ENCODE measurements around the gene KLHL40.

Gene KLHL40

DNA sequence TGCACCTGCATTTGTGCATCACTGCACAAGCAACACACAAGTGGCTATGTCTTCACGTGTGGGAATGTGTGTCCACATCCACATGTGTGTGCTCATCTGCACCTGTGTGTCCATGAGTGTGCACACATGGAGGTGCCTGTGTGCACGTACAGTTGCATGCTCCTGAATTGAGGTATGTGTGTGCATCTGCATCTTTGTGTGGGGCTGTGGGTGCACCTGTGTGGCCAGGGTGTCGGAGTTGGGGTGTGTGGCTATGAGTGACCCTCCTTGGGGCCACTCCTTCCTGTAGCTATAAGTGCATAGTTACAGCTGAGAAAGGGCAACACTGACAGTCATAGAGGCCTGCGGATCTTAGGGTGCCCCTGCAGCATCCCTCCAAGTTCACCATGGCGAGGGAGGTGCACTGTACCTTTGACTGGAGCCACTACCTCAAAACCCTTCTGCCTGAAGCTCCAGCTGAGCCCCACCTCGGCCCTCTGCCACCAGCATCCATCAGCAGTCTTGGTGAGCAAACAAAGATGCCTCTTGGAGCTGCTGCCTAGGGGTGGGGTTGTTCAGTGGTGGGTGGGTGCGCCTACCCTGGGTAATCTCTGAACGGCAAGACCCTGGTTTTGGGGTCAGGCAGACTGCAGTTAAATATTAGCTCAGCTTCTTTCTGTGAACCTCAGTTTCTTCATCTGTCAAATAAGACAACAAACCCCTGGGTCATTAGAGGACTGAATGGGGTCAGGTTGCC lies 22.5 kb downstream of the KLHL40 start:
- in situ Hi-C loops (cut with MboI; ENCODE audit: low sequenced_read_pairs, unreplicated experiment): no loop called here
- DNase-seq (ENCODE audit: low spot score): no peak
- TF ChIP-seq CTCF (IDR thresholded peaks at IDR 0.05; ENCODE audit: borderline replicate concordance, control extremely low read depth, extremely low read depth, insufficient read depth, missing control alignments): no peak

DNA sequence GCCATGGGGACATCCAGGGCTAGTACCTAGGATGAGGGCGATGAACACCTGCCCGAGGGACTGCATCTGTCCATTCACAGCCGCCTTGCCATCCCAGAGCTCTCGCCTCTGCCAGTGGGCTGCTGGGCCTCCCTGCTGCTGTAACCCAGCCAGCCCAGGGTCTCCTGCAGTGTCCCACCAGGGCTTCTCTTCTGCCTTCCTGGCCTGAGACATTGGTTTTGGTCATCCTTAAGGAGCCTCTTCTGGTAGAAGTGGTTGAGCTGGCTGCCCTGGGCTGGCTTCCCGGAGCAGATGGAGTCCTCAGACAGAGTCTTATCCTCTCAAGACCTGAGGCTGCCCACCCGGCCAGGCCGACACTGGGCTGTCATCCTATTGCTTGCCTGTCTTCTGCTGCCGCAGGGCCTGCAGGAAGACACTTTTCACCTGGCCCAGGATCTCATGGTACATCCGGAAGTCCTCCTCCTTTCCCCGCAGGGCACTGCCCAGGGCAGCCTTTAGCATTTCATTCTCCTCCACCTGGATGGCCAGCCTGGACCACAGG lies 23.3 kb downstream of the KLHL40 start:
- no peak for DNase-seq (ENCODE audit: low spot score)
- in situ Hi-C loops (cut with MboI; ENCODE audit: low sequenced_read_pairs, unreplicated experiment): no loop called here
- TF ChIP-seq CTCF (IDR thresholded peaks at IDR 0.05; ENCODE audit: borderline replicate concordance, control extremely low read depth, extremely low read depth, insufficient read depth, missing control alignments): no peak

GRCh38 chr3:42709621-42710020 lies 24.3 kb downstream of the KLHL40 start:
- no peak for TF ChIP-seq CTCF (IDR thresholded peaks at IDR 0.05; ENCODE audit: borderline replicate concordance, control extremely low read depth, extremely low read depth, insufficient read depth, missing control alignments)
- DNase-seq (ENCODE audit: low spot score): no peak
- in situ Hi-C loops (cut with MboI; ENCODE audit: low sequenced_read_pairs, unreplicated experiment): no loop called here

GRCh38 chr3:42710323-42711021 lies 25.1 kb downstream of the KLHL40 start:
- in situ Hi-C loops (cut with MboI; ENCODE audit: low sequenced_read_pairs, unreplicated experiment): no loop called here
- no peak for DNase-seq (ENCODE audit: low spot score)
- no peak for TF ChIP-seq CTCF (IDR thresholded peaks at IDR 0.05; ENCODE audit: borderline replicate concordance, control extremely low read depth, extremely low read depth, insufficient read depth, missing control alignments)

- TF ChIP-seq CTCF (IDR thresholded peaks at IDR 0.05; ENCODE audit: borderline replicate concordance, control extremely low read depth, extremely low read depth, insufficient read depth, missing control alignments): no peak
- in situ Hi-C loops (cut with MboI; ENCODE audit: low sequenced_read_pairs, unreplicated experiment): no loop called here
- DNase-seq (ENCODE audit: low spot score): no peak
These were observed 26.4 kb downstream of the KLHL40 start for GRCh38 chr3:42711491-42712343.

- in situ Hi-C loops (cut with MboI; ENCODE audit: low sequenced_read_pairs, unreplicated experiment): no loop called here
- no peak for DNase-seq (ENCODE audit: low spot score)
- TF ChIP-seq CTCF (IDR thresholded peaks at IDR 0.05; ENCODE audit: borderline replicate concordance, control extremely low read depth, extremely low read depth, insufficient read depth, missing control alignments): no peak
These were observed 27.0 kb downstream of the KLHL40 start for GRCh38 chr3:42712344-42712648.

Measured in GM13976 (cell line).